Measurements from ENCODE around the gene SPOCK2. TPM values are rescaled to one million over a fixed set of nuclear protein-coding genes. Genes with fewer than 3 reads are reported as not detected.

The SPOCK2 gene
- total RNA-seq, 1 donor from 2014 or later = 48.8 TPM

- no peak for TF ChIP-seq CTCF (IDR thresholded peaks at IDR 0.05; ENCODE audit: insufficient read depth, low read length, poor library complexity, severe bottlenecking)
- no peaks in the 10 kb centered on the region for H3K27me3 ChIP-seq (ENCODE audit: control insufficient read depth, insufficient read depth, low read length)
- no peaks in the 10 kb centered on the region for H3K36me3 ChIP-seq (ENCODE audit: control insufficient read depth, insufficient read depth, low read length)
- H3K4me3 ChIP-seq (ENCODE audit: low read depth, low read length) = no peak overlapping the region
- no peak for DNase-seq (ENCODE audit: low read depth)
These were observed 17.4 kb upstream of the SPOCK2 start for GRCh38 chr10:72105710-72106109.

DNA sequence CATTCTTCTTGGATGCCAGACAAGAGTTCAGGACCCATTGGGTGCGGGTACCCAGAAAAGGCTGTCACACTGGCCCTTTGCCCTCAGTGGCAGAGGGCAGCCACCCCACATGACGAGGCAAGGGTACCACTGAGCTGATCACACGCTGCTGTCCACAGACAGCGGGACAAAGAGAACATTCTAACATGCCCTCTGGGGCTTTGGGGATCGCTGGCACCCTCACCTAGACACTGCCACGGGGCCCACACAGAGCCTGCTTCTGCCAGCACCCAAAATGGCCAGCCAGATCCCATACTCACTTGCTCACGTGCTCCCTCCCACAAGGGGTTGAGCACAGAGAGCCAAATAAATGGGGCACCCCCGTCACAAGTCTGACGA lies 16.7 kb upstream of the SPOCK2 start:
- Histone ChIP-seq H3K36me3 (ENCODE audit: control insufficient read depth, insufficient read depth, low read length) (no peaks in the 10 kb centered on the region), H3K27me3 (ENCODE audit: control insufficient read depth, insufficient read depth, low read length) (no peaks in the 10 kb centered on the region), H3K4me3 (ENCODE audit: low read depth, low read length) (no peak overlapping the region)
- DNase-seq (ENCODE audit: low read depth) = no peak
- TF ChIP-seq CTCF (IDR thresholded peaks at IDR 0.05; ENCODE audit: insufficient read depth, low read length, poor library complexity, severe bottlenecking) = no peak

- no peak overlapping the region for H3K4me3 ChIP-seq (ENCODE audit: low read depth, low read length)
- no peaks in the 10 kb centered on the region for H3K36me3 ChIP-seq (ENCODE audit: control insufficient read depth, insufficient read depth, low read length)
- no peak for TF ChIP-seq CTCF (IDR thresholded peaks at IDR 0.05; ENCODE audit: insufficient read depth, low read length, poor library complexity, severe bottlenecking)
- DNase-seq (ENCODE audit: low read depth) = no peak
- no peaks in the 10 kb centered on the region for H3K27me3 ChIP-seq (ENCODE audit: control insufficient read depth, insufficient read depth, low read length)
These were observed 16.2 kb upstream of the SPOCK2 start for GRCh38 chr10:72104472-72105097.

- H3K36me3 ChIP-seq (ENCODE audit: control insufficient read depth, insufficient read depth, low read length) = no peaks in the 10 kb centered on the region
- no peak overlapping the region for H3K4me3 ChIP-seq (ENCODE audit: low read depth, low read length)
- DNase-seq (ENCODE audit: low read depth) = no peak
- no peak for TF ChIP-seq CTCF (IDR thresholded peaks at IDR 0.05; ENCODE audit: insufficient read depth, low read length, poor library complexity, severe bottlenecking)
- no peaks in the 10 kb centered on the region for H3K27me3 ChIP-seq (ENCODE audit: control insufficient read depth, insufficient read depth, low read length)
These were observed 11.2 kb upstream of the SPOCK2 start for GRCh38 chr10:72099600-72099921.

- no peaks in the 10 kb centered on the region for H3K36me3 ChIP-seq (ENCODE audit: control insufficient read depth, insufficient read depth, low read length)
- no peak for DNase-seq (ENCODE audit: low read depth)
- H3K27me3 ChIP-seq (ENCODE audit: control insufficient read depth, insufficient read depth, low read length) = no peaks in the 10 kb centered on the region
- no peak for TF ChIP-seq CTCF (IDR thresholded peaks at IDR 0.05; ENCODE audit: insufficient read depth, low read length, poor library complexity, severe bottlenecking)
- no peak overlapping the region for H3K4me3 ChIP-seq (ENCODE audit: low read depth, low read length)
These were observed 10.7 kb upstream of the SPOCK2 start for GRCh38 chr10:72098836-72099599.

Data from kidney epithelial cell (primary cell).